CD8-positive, alpha-beta memory T cell (primary cell): Measurements from ENCODE around the gene GPSM1. TPM values are rescaled to one million over a fixed set of nuclear protein-coding genes. Genes with fewer than 3 reads are reported as not detected.
A peak's percentile ranks its signal among the peaks of the same experiment; 100 is the strongest.
"Not testable (repeated sequence)": the region's sequence is repeated elsewhere in the genome, so short reads cannot be mapped to it uniquely, and the experiment has no call there.

Source experiments
- CTCF ChIA-PET: fragments of 350-600 bp; sonication (Branson Sonifier 250); formaldehyde crosslinking; loops from one replicate; lab custom pipeline; 2021; ENCODE audit warnings: antibody characterized with exemption; lab: Charles Lee
- POLR2A ChIA-PET: fragments of 350-600 bp; sonication (Branson Sonifier 250); formaldehyde crosslinking; loops from one replicate; lab custom pipeline; 2021; ENCODE audit warnings: antibody characterized with exemption; lab: Charles Lee
- DNase-seq, 5 donors: peaks; one replicate each; pipeline versions ENCODE4 v3.0.0 to v3.0.0-alpha.2; 2020 to 2022; ENCODE audit warnings: mixed read lengths in 1 of 5
- H3K27ac ChIP-seq: one replicate; pipeline ENCODE4 v1.7.0; 2013; ENCODE audit warnings: low read depth, mild to moderate bottlenecking, low read length, moderate library complexity
- H3K27me3 ChIP-seq: 2 replicates; pipeline ENCODE4 v1.7.0; 2013; ENCODE audit warnings: low read length, mild to moderate bottlenecking; ENCODE audit not compliant: insufficient read depth, poor library complexity, severe bottlenecking
- H3K36me3 ChIP-seq: 2 replicates; pipeline ENCODE4 v1.7.0; 2013; ENCODE audit warnings: mild to moderate bottlenecking, low read length, moderate library complexity; ENCODE audit not compliant: insufficient read depth
- H3K4me1 ChIP-seq: 2 replicates; pipeline ENCODE4 v1.7.0; 2013; ENCODE audit warnings: mild to moderate bottlenecking, low read length, moderate library complexity; ENCODE audit not compliant: insufficient read depth
- H3K4me3 ChIP-seq: 2 replicates; pipeline ENCODE4 v1.7.0; 2013; ENCODE audit warnings: mild to moderate bottlenecking, low read length
- H3K9me3 ChIP-seq: 2 replicates; pipeline ENCODE4 v1.7.0; 2013; ENCODE audit warnings: mild to moderate bottlenecking, low read length
- H3K27ac Mint-ChIP-seq, 8 donors: one replicate each; pipeline ENCODE4 v1.8.0; 2020 to 2021; ENCODE audit warnings: mixed read lengths in 8 of 8, mild to moderate bottlenecking in 6 of 8, inconsistent platforms in 3 of 8, moderate library complexity in 3 of 8
- H3K27me3 Mint-ChIP-seq, 2 donors: one replicate each; pipeline ENCODE4 v1.8.0; 2020 to 2021; ENCODE audit warnings: mixed read lengths in 2 of 2, mild to moderate bottlenecking in 1 of 2, moderate library complexity in 1 of 2
- H3K36me3 Mint-ChIP-seq, 3 donors: one replicate each; pipeline ENCODE4 v1.8.0; 2020 to 2021; ENCODE audit warnings: mixed read lengths in 3 of 3, inconsistent platforms in 1 of 3, mild to moderate bottlenecking in 1 of 3
- H3K4me1 Mint-ChIP-seq, 3 donors: one replicate each; pipeline ENCODE4 v1.8.0; 2020 to 2021; ENCODE audit warnings: mixed read lengths in 3 of 3, inconsistent platforms in 1 of 3, mild to moderate bottlenecking in 1 of 3
- H3K4me3 Mint-ChIP-seq, 7 donors: one replicate each; pipeline ENCODE4 v1.8.0; 2020 to 2021; ENCODE audit warnings: mixed read lengths in 7 of 7, mild to moderate bottlenecking in 6 of 7, moderate library complexity in 4 of 7, inconsistent platforms in 2 of 7
- H3K9me3 Mint-ChIP-seq, 5 donors: one replicate each; pipeline ENCODE4 v1.8.0; 2020 to 2022; ENCODE audit warnings: mixed read lengths in 5 of 5, mild to moderate bottlenecking in 3 of 5, moderate library complexity in 2 of 5, inconsistent platforms in 1 of 5
- polyA plus RNA-seq: library from polyadenylated mRNA; unstranded; fragments of 300-500 nt; fragmentation: Illumina TruSeq; gene quantifications from one replicate; pipeline ENCODE4 v1.2.3, GENCODE V29; 2021
- total RNA-seq, 2 experiments: library from RNA; stranded (reverse); gene quantifications; one replicate each; pipeline ENCODE4 v1.2.3, GENCODE V29; 2021

Gene GPSM1
- total and polyA plus RNA-seq, 3 experiments from 2014 or later: 1.7 to 7.5 (median 6.8) TPM

- ChIA-PET POLR2A (no interaction called here), CTCF (no interaction called here)
- no peaks in the 10 kb centered on the region for H3K27me3 ChIP-seq
- H3K27ac ChIP-seq: peak overlapping the region; percentile 47
- Mint-ChIP-seq H3K27me3 (peaks cover 0 to 14% of the 10 kb centered on the region in 2 donors), H3K4me3 (peak overlapping the region; percentile 10 to 91 (median 77)), H3K36me3 (peaks cover 0 to 7% (median 0%) of the 10 kb centered on the region in 3 donors), H3K27ac (peak overlapping the region; percentile 71 to 97 (median 90)), H3K9me3 (peaks cover 0 to 18% (median 12%) of the 10 kb centered on the region in 5 donors), H3K4me1 (peaks cover 11 to 20% (median 18%) of the 10 kb centered on the region in 3 donors)
- peaks cover 13% of the 10 kb centered on the region for H3K9me3 ChIP-seq
- peak in 4 of 5 donors; percentile 8 to 75 (median 50) for DNase-seq
- no peaks in the 10 kb centered on the region for H3K4me1 ChIP-seq
- H3K4me3 ChIP-seq: no peak overlapping the region
- no peaks in the 10 kb centered on the region for H3K36me3 ChIP-seq
Observed at GRCh38 chr9:136316271-136316751, 11.0 kb upstream of the GPSM1 start.

DNA sequence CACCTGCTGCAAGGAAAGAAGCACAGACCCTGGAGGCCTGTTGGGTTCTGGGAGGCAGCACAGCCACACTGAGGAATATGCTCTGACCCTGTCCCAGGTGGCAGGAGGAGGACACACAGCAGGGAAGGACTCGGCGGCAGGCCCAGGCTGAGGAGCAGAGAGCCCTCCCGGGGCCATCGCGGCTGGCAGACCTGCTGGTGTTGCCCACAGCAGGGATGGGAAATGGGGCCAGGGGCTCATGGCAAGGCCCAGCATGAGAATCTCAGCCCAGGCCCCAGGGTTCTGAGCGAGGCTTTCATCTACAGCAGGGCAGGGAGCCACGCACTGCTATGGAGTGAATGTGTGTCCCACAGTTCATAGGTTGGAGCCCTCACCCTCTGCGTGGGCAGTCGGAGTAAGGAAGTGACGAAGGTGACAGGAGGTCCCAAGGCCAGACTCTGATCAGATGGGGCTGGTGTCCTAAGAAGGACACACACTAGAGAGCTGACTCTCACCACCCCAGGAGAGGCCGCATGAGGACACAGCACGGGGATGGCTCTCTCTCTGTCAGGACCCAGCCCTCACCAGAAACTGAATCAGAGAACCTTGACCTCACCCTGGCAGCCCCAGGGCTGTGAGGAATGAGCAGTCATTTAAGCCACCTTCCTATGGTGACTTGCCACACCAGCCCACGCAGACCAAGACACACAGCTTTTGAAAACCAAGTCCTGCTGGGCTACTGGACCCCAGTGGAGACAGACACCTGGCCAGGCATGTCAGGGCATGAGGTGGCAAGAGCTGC, 10.3 kb upstream of the GPSM1 start:
- H3K27ac ChIP-seq: peak overlapping the region; percentile 47
- H3K4me1 ChIP-seq: no peaks in the 10 kb centered on the region
- Mint-ChIP-seq H3K27me3 (peaks cover 0 to 14% of the 10 kb centered on the region in 2 donors), H3K36me3 (peaks cover 0 to 7% (median 0%) of the 10 kb centered on the region in 3 donors), H3K27ac (peak overlapping the region in 7 of 8 donors; percentile 71 to 97 (median 92)), H3K4me1 (peaks cover 11 to 20% (median 18%) of the 10 kb centered on the region in 3 donors), H3K4me3 (peak overlapping the region in 4 of 7 donors; percentile 58 to 81 (median 78)), H3K9me3 (peaks cover 0 to 18% (median 12%) of the 10 kb centered on the region in 5 donors)
- CTCF ChIA-PET: no interaction called here
- POLR2A ChIA-PET: no interaction called here
- H3K36me3 ChIP-seq: no peaks in the 10 kb centered on the region
- peaks cover 13% of the 10 kb centered on the region for H3K9me3 ChIP-seq
- no peaks in the 10 kb centered on the region for H3K27me3 ChIP-seq
- DNase-seq: no peak
- no peak overlapping the region for H3K4me3 ChIP-seq

DNA sequence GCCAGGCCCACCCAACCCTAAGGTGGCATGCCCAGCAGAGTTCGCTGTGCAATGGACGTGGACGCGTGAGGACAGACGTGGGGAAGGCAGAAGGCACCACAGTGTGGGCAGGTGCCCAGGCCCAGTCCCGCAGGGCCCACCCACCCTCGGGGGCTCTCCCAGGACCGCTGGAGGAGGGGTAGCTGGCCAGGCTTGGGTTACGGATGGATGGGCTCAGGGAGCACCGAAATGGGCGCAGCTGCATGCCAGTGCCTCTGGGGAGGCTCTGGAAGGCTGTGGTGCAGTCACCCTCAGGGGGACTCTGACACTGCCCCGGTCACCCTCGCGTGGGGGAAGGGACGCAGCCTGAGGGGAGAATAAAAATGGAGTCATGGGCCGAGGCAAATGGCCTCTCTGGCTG, 9.6 kb upstream of the GPSM1 start:
- H3K9me3 ChIP-seq: peaks cover 13% of the 10 kb centered on the region
- Mint-ChIP-seq H3K27ac (no peak overlapping the region), H3K4me1 (peaks cover 11 to 20% (median 18%) of the 10 kb centered on the region in 3 donors), H3K27me3 (peaks cover 0 to 14% of the 10 kb centered on the region in 2 donors), H3K4me3 (no peak overlapping the region), H3K9me3 (peaks cover 0 to 18% (median 12%) of the 10 kb centered on the region in 5 donors), H3K36me3 (peaks cover 0 to 7% (median 0%) of the 10 kb centered on the region in 3 donors)
- DNase-seq: no peak
- no peaks in the 10 kb centered on the region for H3K27me3 ChIP-seq
- ChIA-PET POLR2A (no interaction called here), CTCF (no interaction called here)
- H3K27ac ChIP-seq: no peak overlapping the region
- H3K4me1 ChIP-seq: no peaks in the 10 kb centered on the region
- H3K36me3 ChIP-seq: no peaks in the 10 kb centered on the region
- H3K4me3 ChIP-seq: no peak overlapping the region

- CTCF ChIA-PET: no interaction called here
- no peak overlapping the region for H3K4me3 ChIP-seq
- H3K4me1 ChIP-seq: no peaks in the 10 kb centered on the region
- H3K27ac Mint-ChIP-seq: no peak overlapping the region
- peaks cover 0 to 7% (median 0%) of the 10 kb centered on the region in 3 donors for H3K36me3 Mint-ChIP-seq
- peaks cover 0 to 18% (median 12%) of the 10 kb centered on the region in 5 donors for H3K9me3 Mint-ChIP-seq
- peaks cover 13% of the 10 kb centered on the region for H3K9me3 ChIP-seq
- H3K36me3 ChIP-seq: no peaks in the 10 kb centered on the region
- H3K4me3 Mint-ChIP-seq: no peak overlapping the region
- peaks cover 0 to 10% of the 10 kb centered on the region in 2 donors for H3K27me3 Mint-ChIP-seq
- no peak overlapping the region for H3K27ac ChIP-seq
- POLR2A ChIA-PET: no interaction called here
- peaks cover 11 to 20% (median 18%) of the 10 kb centered on the region in 3 donors for H3K4me1 Mint-ChIP-seq
- no peak for DNase-seq
- H3K27me3 ChIP-seq: no peaks in the 10 kb centered on the region
Observed at GRCh38 chr9:136318111-136318775, 9.1 kb upstream of the GPSM1 start.

GRCh38 chr9:136318776-136319241, 8.5 kb upstream of the GPSM1 start:
- H3K27me3 Mint-ChIP-seq: peaks cover 0 to 10% of the 10 kb centered on the region in 2 donors
- peaks cover 0 to 7% (median 0%) of the 10 kb centered on the region in 3 donors for H3K36me3 Mint-ChIP-seq
- Histone ChIP-seq H3K4me1 (no peaks in the 10 kb centered on the region), H3K27ac (no peak overlapping the region), H3K9me3 (peaks cover 13% of the 10 kb centered on the region), H3K36me3 (no peaks in the 10 kb centered on the region), H3K27me3 (no peaks in the 10 kb centered on the region), H3K4me3 (no peak overlapping the region)
- H3K4me3 Mint-ChIP-seq: no peak overlapping the region
- CTCF ChIA-PET: no interaction called here
- H3K4me1 Mint-ChIP-seq: peaks cover 11 to 20% (median 18%) of the 10 kb centered on the region in 3 donors
- no peak for DNase-seq
- H3K9me3 Mint-ChIP-seq: peaks cover 0 to 18% (median 12%) of the 10 kb centered on the region in 5 donors
- no peak overlapping the region for H3K27ac Mint-ChIP-seq
- POLR2A ChIA-PET: no interaction called here

GRCh38 chr9:136319244-136319643, 8.1 kb upstream of the GPSM1 start:
- H3K27me3 ChIP-seq, H3K27ac Mint-ChIP-seq, DNase-seq, H3K36me3 ChIP-seq, POLR2A ChIA-PET, H3K4me1 ChIP-seq, CTCF ChIA-PET, H3K36me3 Mint-ChIP-seq, H3K4me3 ChIP-seq, H3K4me3 Mint-ChIP-seq, H3K27ac ChIP-seq: not testable (repeated sequence)
- Mint-ChIP-seq H3K27me3 (peaks cover 0 to 10% of the 10 kb centered on the region in 2 donors), H3K4me1 (peaks cover 11 to 20% (median 18%) of the 10 kb centered on the region in 3 donors), H3K9me3 (peaks cover 0 to 18% (median 12%) of the 10 kb centered on the region in 5 donors)
- peaks cover 13% of the 10 kb centered on the region for H3K9me3 ChIP-seq

- peaks cover 0 to 10% of the 10 kb centered on the region in 2 donors for H3K27me3 Mint-ChIP-seq
Observed at GRCh38 chr9:136319955-136320354, 7.4 kb upstream of the GPSM1 start.

More at GRCh38 chr9:136319955-136320354, 7.4 kb upstream of the GPSM1 start:
- H3K4me3 Mint-ChIP-seq, H3K27me3 ChIP-seq, H3K27ac ChIP-seq, H3K27ac Mint-ChIP-seq, DNase-seq, CTCF ChIA-PET, H3K4me3 ChIP-seq, POLR2A ChIA-PET, H3K36me3 ChIP-seq, H3K4me1 ChIP-seq, H3K9me3 ChIP-seq, H3K36me3 Mint-ChIP-seq: not testable (repeated sequence)
- Mint-ChIP-seq H3K4me1 (peaks cover 11 to 20% (median 18%) of the 10 kb centered on the region in 3 donors), H3K9me3 (peaks cover 0 to 16% (median 12%) of the 10 kb centered on the region in 5 donors)
